Gastroesophageal sphincter (tissue), 4 donors: ENCODE measurements around the gene DYNC2H1. TPM values are rescaled to one million over a fixed set of nuclear protein-coding genes. Genes with fewer than 3 reads are reported as not detected.
A peak's percentile ranks its signal among the peaks of the same experiment; 100 is the strongest.

Source experiments
- ATAC-seq: fragments of 150-250 bp; one replicate; pipeline ENCODE4 v1.9.1; 2016; ENCODE audit warnings: mild to moderate bottlenecking, moderate library complexity
- H3K27ac ChIP-seq, 4 donors: fragments of 200-600 bp; sonication (generic) in 3 of 4; 1 replicate in 3 of 4; 2 replicates in 1 of 4; pipeline ENCODE4 v1.5.1; 2016 to 2019
- H3K27me3 ChIP-seq: fragments of 200-600 bp; sonication (generic); one replicate; pipeline ENCODE4 v1.5.1; 2019
- H3K36me3 ChIP-seq, 2 donors: fragments of 200-600 bp; sonication (generic); one replicate each; pipeline ENCODE4 v1.5.1; 2019; ENCODE audit warnings: control low read depth in 1 of 2
- H3K4me1 ChIP-seq, 3 donors: fragments of 200-600 bp; sonication (generic); 1 replicate in 2 of 3; 2 replicates in 1 of 3; pipeline ENCODE4 v1.5.1; 2016 to 2019; ENCODE audit warnings: control low read depth in 2 of 3
- H3K4me3 ChIP-seq, 2 donors: fragments of 200-600 bp; sonication (generic); one replicate each; pipeline ENCODE4 v1.5.1; 2019; ENCODE audit warnings: mild to moderate bottlenecking in 1 of 2, moderate library complexity in 1 of 2
- H3K9me3 ChIP-seq, 3 donors: fragments of 200-600 bp; sonication (generic); one replicate each; pipeline ENCODE4 v1.5.1; 2017 to 2019; ENCODE audit warnings: control low read depth in 2 of 3
- EP300 ChIP-seq: sonication (generic); formaldehyde crosslinking; IDR thresholded peaks from one replicate; pipeline ENCODE4 v1.6.1; 2017; ENCODE audit warnings: antibody characterized with exemption, mild to moderate bottlenecking
- POLR2A ChIP-seq, 2 donors: fragments of 450-650 bp; IDR thresholded peaks; one replicate each; pipeline ENCODE4 v1.6.1; 2017; ENCODE audit warnings: antibody characterized with exemption in 2 of 2, mild to moderate bottlenecking in 2 of 2, moderate library complexity in 1 of 2
- POLR2AphosphoS5 ChIP-seq: sonication (generic); formaldehyde crosslinking; IDR thresholded peaks from one replicate; pipeline ENCODE4 v1.6.1; 2017; ENCODE audit warnings: antibody characterized with exemption
- WGBS, 2 donors: methylation state at CpG; one replicate each; pipeline ENCODE4 v1.1.5; 2018; ENCODE audit warnings: low coverage in 1 of 2; 5-methylcytosine and 5-hydroxymethylcytosine counted together
- total RNA-seq, 4 donors: library from RNA; depleted of rRNA; stranded (reverse); fragments of >200 nt; gene quantifications; one replicate each; pipeline ENCODE4 v1.1.0, GENCODE V29; 2016
- TF ChIP-seq, protein P1 (sequence below), 4 experiments: fragments of 200-600 bp in 2 of 4; fragments of 450-650 bp in 2 of 4; sonication (generic) in 1 of 4; IDR thresholded peaks; one replicate each; pipeline ENCODE4 v1.5.1; 2017 to 2019; ENCODE audit warnings: antibody characterized with exemption in 4 of 4, mild to moderate bottlenecking in 2 of 4, moderate library complexity in 2 of 4

The DYNC2H1 gene
- total RNA-seq, 4 donors from 2014 or later, result 11.5 to 26.7 (median 18.1) TPM

DNA sequence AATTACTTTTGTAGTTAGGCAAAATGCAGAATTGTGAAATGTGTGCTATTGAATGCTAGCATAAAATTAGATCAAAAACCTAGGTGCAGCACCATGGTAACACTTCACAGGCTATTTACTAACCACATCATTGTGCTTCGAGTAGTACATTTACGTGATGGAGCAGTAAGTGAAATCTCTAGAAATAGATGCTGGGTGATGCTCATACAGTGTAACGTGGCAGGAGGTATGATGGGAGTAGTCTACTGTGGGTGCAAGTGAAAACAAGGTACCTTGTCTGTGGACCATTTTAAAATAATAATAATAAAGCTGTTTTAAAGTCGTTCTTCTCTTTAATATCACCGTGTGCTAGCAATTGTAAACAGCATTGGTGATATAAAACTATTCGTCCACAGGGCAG lies 132.3 kb downstream of the DYNC2H1 start:
- no peaks in the 10 kb centered on the region for H3K9me3 ChIP-seq
- H3K27me3 ChIP-seq, result no peaks in the 10 kb centered on the region
- TF ChIP-seq, protein P1, sequence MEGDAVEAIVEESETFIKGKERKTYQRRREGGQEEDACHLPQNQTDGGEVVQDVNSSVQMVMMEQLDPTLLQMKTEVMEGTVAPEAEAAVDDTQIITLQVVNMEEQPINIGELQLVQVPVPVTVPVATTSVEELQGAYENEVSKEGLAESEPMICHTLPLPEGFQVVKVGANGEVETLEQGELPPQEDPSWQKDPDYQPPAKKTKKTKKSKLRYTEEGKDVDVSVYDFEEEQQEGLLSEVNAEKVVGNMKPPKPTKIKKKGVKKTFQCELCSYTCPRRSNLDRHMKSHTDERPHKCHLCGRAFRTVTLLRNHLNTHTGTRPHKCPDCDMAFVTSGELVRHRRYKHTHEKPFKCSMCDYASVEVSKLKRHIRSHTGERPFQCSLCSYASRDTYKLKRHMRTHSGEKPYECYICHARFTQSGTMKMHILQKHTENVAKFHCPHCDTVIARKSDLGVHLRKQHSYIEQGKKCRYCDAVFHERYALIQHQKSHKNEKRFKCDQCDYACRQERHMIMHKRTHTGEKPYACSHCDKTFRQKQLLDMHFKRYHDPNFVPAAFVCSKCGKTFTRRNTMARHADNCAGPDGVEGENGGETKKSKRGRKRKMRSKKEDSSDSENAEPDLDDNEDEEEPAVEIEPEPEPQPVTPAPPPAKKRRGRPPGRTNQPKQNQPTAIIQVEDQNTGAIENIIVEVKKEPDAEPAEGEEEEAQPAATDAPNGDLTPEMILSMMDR (IDR thresholded peaks at IDR 0.05), result no peak
- TF ChIP-seq EP300, result no peak
- no peak for TF ChIP-seq POLR2A (IDR thresholded peaks at IDR 0.05)
- no peak for TF ChIP-seq POLR2AphosphoS5
- 87% methylated on average over 6 of the region's 6 CpGs for WGBS, 2 donors
- H3K27ac ChIP-seq, result no peak overlapping the region
- no peak overlapping the region for H3K4me3 ChIP-seq
- no peaks in the 10 kb centered on the region for H3K4me1 ChIP-seq
- peaks cover 3 to 31% of the 10 kb centered on the region in 2 donors for H3K36me3 ChIP-seq
- ATAC-seq, result no peak

DNA sequence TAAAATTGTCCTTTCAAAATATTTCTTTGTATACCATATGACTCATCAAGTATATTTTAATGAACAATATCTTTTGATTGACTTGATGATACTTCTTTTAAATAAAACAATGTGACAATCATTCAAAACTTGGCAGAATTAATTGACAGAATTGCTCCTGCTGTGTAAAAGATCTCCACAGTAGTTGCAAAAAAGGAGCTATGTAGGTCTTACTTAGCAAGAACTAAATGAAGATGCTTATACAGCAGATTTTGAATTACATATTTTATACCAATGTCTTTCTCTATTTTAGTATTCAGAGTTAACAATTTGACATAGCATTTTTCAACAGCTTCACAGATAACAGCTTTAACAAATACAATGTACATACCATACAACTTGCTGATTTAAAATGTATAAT lies 144.9 kb downstream of the DYNC2H1 start:
- Histone ChIP-seq H3K27ac (no peak overlapping the region), H3K4me1 (no peaks in the 10 kb centered on the region), H3K9me3 (no peaks in the 10 kb centered on the region), H3K27me3 (no peaks in the 10 kb centered on the region), H3K4me3 (no peak overlapping the region), H3K36me3 (peaks cover 0 to 36% of the 10 kb centered on the region in 2 donors)
- TF ChIP-seq, protein P1 (IDR thresholded peaks at IDR 0.05), result no peak
- TF ChIP-seq EP300 (no peak), POLR2A (IDR thresholded peaks at IDR 0.05) (no peak), POLR2AphosphoS5 (no peak)
- ATAC-seq, result no peak

DNA sequence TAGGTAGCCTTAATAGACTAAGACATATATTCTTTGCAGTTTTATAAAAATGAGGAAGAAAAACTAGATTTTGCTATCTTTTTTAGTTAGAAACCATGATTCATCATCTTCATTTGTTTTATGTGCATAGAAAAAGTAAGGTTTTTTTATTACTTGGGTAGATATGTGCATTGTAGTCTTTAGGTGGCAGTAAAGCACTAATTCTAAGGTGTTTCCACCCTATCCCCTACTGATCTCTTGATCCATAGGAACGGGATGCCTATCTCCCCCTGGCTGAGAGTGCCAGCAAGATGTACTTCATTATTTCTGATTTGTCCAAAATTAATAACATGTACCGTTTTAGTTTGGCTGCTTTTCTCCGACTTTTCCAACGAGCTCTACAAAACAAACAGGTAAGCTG lies 148.1 kb downstream of the DYNC2H1 start:
- ATAC-seq, result no peak
- no peak overlapping the region for H3K27ac ChIP-seq
- no peaks in the 10 kb centered on the region for H3K4me1 ChIP-seq
- 64 to 80% methylated on average over 3 to 4 of the region's 4 CpGs for WGBS, 2 donors
- TF ChIP-seq, protein P1 (IDR thresholded peaks at IDR 0.05), result no peak
- TF ChIP-seq EP300, result no peak
- no peak for TF ChIP-seq POLR2A (IDR thresholded peaks at IDR 0.05)
- TF ChIP-seq POLR2AphosphoS5, result no peak
- no peaks in the 10 kb centered on the region for H3K9me3 ChIP-seq
- no peak overlapping the region for H3K4me3 ChIP-seq
- peaks cover 0 to 52% of the 10 kb centered on the region in 2 donors for H3K36me3 ChIP-seq
- H3K27me3 ChIP-seq, result no peaks in the 10 kb centered on the region

DNA sequence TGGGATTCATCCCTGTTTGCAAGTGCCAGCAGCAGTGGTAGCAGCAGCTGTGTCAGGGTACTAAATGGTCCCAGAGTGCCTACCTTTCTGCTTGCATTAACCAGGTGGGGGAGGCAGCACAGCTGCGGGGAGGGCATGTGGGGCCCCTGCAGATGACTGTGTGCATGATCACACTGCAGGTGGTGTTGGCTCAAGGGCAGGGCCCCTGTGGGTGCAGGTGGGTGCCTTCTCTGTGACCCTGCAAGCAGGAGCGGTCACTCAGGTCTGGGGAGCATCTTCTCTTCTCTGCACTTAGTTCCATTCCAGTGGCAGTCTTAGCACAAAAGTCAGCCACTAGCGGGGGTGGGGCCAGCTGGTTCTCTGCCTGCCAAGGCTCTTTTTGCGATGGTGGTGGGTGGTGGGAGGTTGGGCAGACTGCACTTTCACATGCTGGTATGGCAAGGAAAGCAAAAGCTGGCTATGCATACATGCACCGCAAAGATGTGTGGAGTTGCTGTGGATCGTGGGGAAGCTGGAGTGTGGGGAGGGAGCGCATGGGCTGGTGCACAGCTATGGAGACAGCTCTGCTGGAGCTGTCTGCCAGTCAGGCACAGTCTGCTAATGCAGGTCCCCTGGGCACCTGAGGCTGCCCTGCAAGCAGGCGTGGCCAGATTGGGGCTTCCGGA lies 157.1 kb downstream of the DYNC2H1 start:
- Histone ChIP-seq H3K36me3 (peaks cover 0 to 15% of the 10 kb centered on the region in 2 donors), H3K4me1 (no peaks in the 10 kb centered on the region), H3K4me3 (no peak overlapping the region), H3K9me3 (no peaks in the 10 kb centered on the region), H3K27me3 (no peaks in the 10 kb centered on the region), H3K27ac (no peak overlapping the region)
- peak; percentile 7 for ATAC-seq
- TF ChIP-seq, protein P1 (IDR thresholded peaks at IDR 0.05), result no peak
- TF ChIP-seq POLR2AphosphoS5 (no peak), EP300 (no peak), POLR2A (IDR thresholded peaks at IDR 0.05) (no peak)
- WGBS, 2 donors, result 100% methylated on average over 1 to 3 of the region's 9 CpGs

DNA sequence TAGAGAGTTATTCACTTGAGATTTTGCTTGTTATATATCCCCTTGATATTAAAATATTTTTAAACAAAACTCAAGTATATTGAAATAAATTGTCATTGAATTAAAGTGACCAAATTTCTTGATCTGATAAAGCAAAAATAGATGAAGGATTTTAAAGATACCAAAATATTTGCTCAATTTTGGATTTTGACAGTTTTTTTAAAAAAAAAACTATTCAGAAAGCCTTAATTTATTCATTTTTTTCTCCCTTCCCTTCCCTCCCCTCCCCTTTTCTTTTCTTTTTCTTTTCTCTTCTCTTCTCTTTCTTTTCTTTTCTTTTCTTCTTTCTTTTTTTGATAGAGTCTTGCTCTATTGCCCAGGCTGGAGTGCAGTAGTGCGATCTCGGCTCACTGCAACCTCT lies 163.7 kb downstream of the DYNC2H1 start:
- Histone ChIP-seq H3K36me3 (peaks cover 0 to 3% of the 10 kb centered on the region in 2 donors), H3K4me3 (no peak overlapping the region), H3K4me1 (no peaks in the 10 kb centered on the region), H3K27me3 (no peaks in the 10 kb centered on the region), H3K9me3 (no peaks in the 10 kb centered on the region), H3K27ac (no peak overlapping the region)
- 89% methylated on average over 2 of the region's 2 CpGs; no CpG with 5 or more reads in 1 of the 2 donors for WGBS, 2 donors
- TF ChIP-seq, protein P1 (IDR thresholded peaks at IDR 0.05), result no peak
- TF ChIP-seq EP300 (no peak), POLR2AphosphoS5 (no peak), POLR2A (IDR thresholded peaks at IDR 0.05) (no peak)
- no peak for ATAC-seq
